Endodermal cell (in vitro differentiated cells): ENCODE data around the gene ARHGAP11A. TPM values are rescaled to one million over a fixed set of nuclear protein-coding genes. Genes with fewer than 3 reads are reported as not detected.
A peak's percentile ranks its signal among the peaks of the same experiment; 100 is the strongest.

Experiments used
- DNase-seq: peaks from one replicate; pipeline ENCODE4 v3.0.0-alpha.2; 2017
- H3K27ac ChIP-seq: 2 replicates; pipeline ENCODE4 v1.5.1; 2013; ENCODE audit warnings: mild to moderate bottlenecking, low read depth, low read length, moderate library complexity
- H3K27me3 ChIP-seq: 2 replicates; pipeline ENCODE4 v1.6.1; 2013; ENCODE audit warnings: mild to moderate bottlenecking, low read length, moderate library complexity; ENCODE audit not compliant: insufficient read depth, control insufficient read depth, poor library complexity, severe bottlenecking
- H3K36me3 ChIP-seq: 2 replicates; pipeline ENCODE4 v1.7.0; 2013; ENCODE audit warnings: mild to moderate bottlenecking, low read length, moderate library complexity; ENCODE audit not compliant: control insufficient read depth, insufficient read depth
- H3K4me1 ChIP-seq: one replicate; pipeline ENCODE4 v1.7.0; 2013; ENCODE audit warnings: low read length; ENCODE audit not compliant: control insufficient read depth, insufficient read depth
- H3K4me3 ChIP-seq: 2 replicates; pipeline ENCODE4 v1.5.1; 2013; ENCODE audit warnings: mild to moderate bottlenecking, low read length, moderate library complexity
- H3K9ac ChIP-seq: 2 replicates; pipeline ENCODE4 v1.6.1; 2013; ENCODE audit warnings: mild to moderate bottlenecking, low read length, moderate library complexity; ENCODE audit not compliant: poor library complexity, severe bottlenecking; ENCODE audit errors: extremely low read depth
- H3K9me3 ChIP-seq: 2 replicates; pipeline ENCODE4 v1.6.1; 2013; ENCODE audit warnings: mild to moderate bottlenecking, low read length, moderate library complexity; ENCODE audit not compliant: control insufficient read depth
- H3K27ac Mint-ChIP-seq: 2 replicates; pipeline ENCODE4 v1.8.0; 2020; ENCODE audit warnings: mixed read lengths
- H3K27me3 Mint-ChIP-seq: 2 replicates; pipeline ENCODE4 v1.8.0; 2021; ENCODE audit warnings: mild to moderate bottlenecking, mixed read lengths; ENCODE audit not compliant: insufficient read depth
- H3K36me3 Mint-ChIP-seq: 2 replicates; pipeline ENCODE4 v1.8.0; 2020; ENCODE audit warnings: low read depth, mixed read lengths
- H3K4me1 Mint-ChIP-seq: 2 replicates; pipeline ENCODE4 v1.8.0; 2020; ENCODE audit warnings: mixed read lengths
- H3K4me3 Mint-ChIP-seq: 2 replicates; pipeline ENCODE4 v1.8.0; 2020; ENCODE audit warnings: mild to moderate bottlenecking, moderate library complexity, mixed read lengths
- H3K9me3 Mint-ChIP-seq: 2 replicates; pipeline ENCODE4 v1.8.0; 2020; ENCODE audit warnings: mild to moderate bottlenecking, mixed read lengths
- WGBS, 2 experiments: methylation state at CpG; one replicate each; pipeline versions ENCODE4 v1.1.5 to v1.1.7; 2013; ENCODE audit warnings: missing lambda C conversion rate in 2 of 2, mixed read lengths in 1 of 2; ENCODE audit not compliant: insufficient coverage in 1 of 2, insufficient read length in 1 of 2; 5-methylcytosine and 5-hydroxymethylcytosine counted together
- total RNA-seq, 2 donors: library from RNA; stranded (reverse); fragmentation: NEBNext Ultra II Directional in 1 of 2; extraction: Animal tissue kit (Norgen Biotek cat#: 25700) in 1 of 2; gene quantifications; 2 replicates in 1 of 2; 3 replicates in 1 of 2; pipeline ENCODE4 v1.2.1, GENCODE V29; 2021
- TF ChIP-seq, protein P1 (sequence below): fragments of 200-600 bp; sonication (generic); conservative IDR thresholded peaks from 2 replicates; pipeline ENCODE4 v1.5.0; 2021; ENCODE audit warnings: antibody characterized with exemption, mild to moderate bottlenecking

Gene ARHGAP11A
- total RNA-seq, 2 donors from 2014 or later = 61.0 to 107 TPM

DNA sequence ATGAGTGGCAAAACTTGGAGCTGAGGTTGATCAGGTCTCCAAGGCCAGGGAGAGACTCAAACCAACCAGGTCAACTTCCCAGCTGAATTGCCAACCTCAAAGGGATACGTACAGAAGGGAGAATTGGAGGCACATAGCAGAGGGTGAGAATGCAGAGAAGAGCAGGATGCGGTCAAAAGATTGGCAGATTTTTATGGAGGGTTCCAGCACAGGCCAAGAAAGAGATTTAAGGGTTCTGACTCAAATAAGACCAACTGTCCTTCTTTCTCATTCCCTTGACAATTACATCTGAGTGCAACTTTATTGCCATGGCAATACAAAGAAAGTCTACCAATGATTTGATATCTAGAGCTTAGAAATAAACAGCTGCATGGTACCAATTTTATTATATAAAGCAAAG lies 59.4 kb downstream of the ARHGAP11A start:
- no peak for DNase-seq
- Mint-ChIP-seq H3K27me3 (peaks cover 14% of the 10 kb centered on the region), H3K4me3 (no peak overlapping the region), H3K4me1 (peaks cover 18% of the 10 kb centered on the region), H3K9me3 (no peaks in the 10 kb centered on the region), H3K27ac (no peak overlapping the region), H3K36me3 (no peaks in the 10 kb centered on the region)
- Histone ChIP-seq H3K9ac (no peak overlapping the region), H3K9me3 (no peaks in the 10 kb centered on the region), H3K27me3 (no peaks in the 10 kb centered on the region), H3K36me3 (no peaks in the 10 kb centered on the region), H3K27ac (no peak overlapping the region), H3K4me3 (no peak overlapping the region), H3K4me1 (peaks cover 4% of the 10 kb centered on the region)
- 81 to 97% methylated on average over 2 of the region's 2 CpGs for WGBS, 2 experiments
- TF ChIP-seq, protein P1, sequence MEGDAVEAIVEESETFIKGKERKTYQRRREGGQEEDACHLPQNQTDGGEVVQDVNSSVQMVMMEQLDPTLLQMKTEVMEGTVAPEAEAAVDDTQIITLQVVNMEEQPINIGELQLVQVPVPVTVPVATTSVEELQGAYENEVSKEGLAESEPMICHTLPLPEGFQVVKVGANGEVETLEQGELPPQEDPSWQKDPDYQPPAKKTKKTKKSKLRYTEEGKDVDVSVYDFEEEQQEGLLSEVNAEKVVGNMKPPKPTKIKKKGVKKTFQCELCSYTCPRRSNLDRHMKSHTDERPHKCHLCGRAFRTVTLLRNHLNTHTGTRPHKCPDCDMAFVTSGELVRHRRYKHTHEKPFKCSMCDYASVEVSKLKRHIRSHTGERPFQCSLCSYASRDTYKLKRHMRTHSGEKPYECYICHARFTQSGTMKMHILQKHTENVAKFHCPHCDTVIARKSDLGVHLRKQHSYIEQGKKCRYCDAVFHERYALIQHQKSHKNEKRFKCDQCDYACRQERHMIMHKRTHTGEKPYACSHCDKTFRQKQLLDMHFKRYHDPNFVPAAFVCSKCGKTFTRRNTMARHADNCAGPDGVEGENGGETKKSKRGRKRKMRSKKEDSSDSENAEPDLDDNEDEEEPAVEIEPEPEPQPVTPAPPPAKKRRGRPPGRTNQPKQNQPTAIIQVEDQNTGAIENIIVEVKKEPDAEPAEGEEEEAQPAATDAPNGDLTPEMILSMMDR = peak; percentile 1

GRCh38 chr15:32675466-32675865 lies 60.2 kb downstream of the ARHGAP11A start:
- Mint-ChIP-seq H3K9me3 (no peaks in the 10 kb centered on the region), H3K27me3 (peaks cover 10% of the 10 kb centered on the region), H3K27ac (no peak overlapping the region), H3K4me1 (peaks cover 11% of the 10 kb centered on the region), H3K36me3 (no peaks in the 10 kb centered on the region), H3K4me3 (no peak overlapping the region)
- H3K9ac ChIP-seq = no peak overlapping the region
- DNase-seq = no peak
- H3K36me3 ChIP-seq = no peaks in the 10 kb centered on the region
- TF ChIP-seq, protein P1 = no peak
- WGBS, 2 experiments = 47 to 48% methylated on average over 5 to 6 of the region's 6 CpGs
- H3K4me3 ChIP-seq = no peak overlapping the region
- H3K9me3 ChIP-seq = no peaks in the 10 kb centered on the region
- H3K27ac ChIP-seq = no peak overlapping the region
- H3K4me1 ChIP-seq = peaks cover 4% of the 10 kb centered on the region
- H3K27me3 ChIP-seq = no peaks in the 10 kb centered on the region

- H3K4me3 Mint-ChIP-seq = no peak overlapping the region
- peaks cover 8% of the 10 kb centered on the region for H3K4me1 Mint-ChIP-seq
- H3K4me3 ChIP-seq = no peak overlapping the region
- peaks cover 7% of the 10 kb centered on the region for H3K27me3 Mint-ChIP-seq
- H3K9ac ChIP-seq = no peak overlapping the region
- H3K9me3 Mint-ChIP-seq = no peaks in the 10 kb centered on the region
- no peaks in the 10 kb centered on the region for H3K36me3 Mint-ChIP-seq
- WGBS, 2 experiments = 83 to 88% methylated on average over 2 of the region's 2 CpGs
- no peak overlapping the region for H3K27ac Mint-ChIP-seq
- H3K36me3 ChIP-seq = no peaks in the 10 kb centered on the region
- no peaks in the 10 kb centered on the region for H3K9me3 ChIP-seq
- TF ChIP-seq, protein P1 = no peak
- H3K27me3 ChIP-seq = no peaks in the 10 kb centered on the region
- no peak overlapping the region for H3K27ac ChIP-seq
- peaks cover 4% of the 10 kb centered on the region for H3K4me1 ChIP-seq
- DNase-seq = no peak
Observed at GRCh38 chr15:32676169-32676568, 60.9 kb downstream of the ARHGAP11A start.
